HepG2 (cell line): Measurements from ENCODE around the gene CPN1. TPM values are rescaled to one million over a fixed set of nuclear protein-coding genes. Genes with fewer than 3 reads are reported as not detected.

Source experiments
- ADNP ChIP-seq: sonication (generic); formaldehyde crosslinking; IDR thresholded peaks from 2 replicates; pipeline ENCODE4 v1.4.0; 2020; ENCODE audit warnings: missing genetic modification reagents
- AKAP8 ChIP-seq: sonication (generic); formaldehyde crosslinking; IDR thresholded peaks from 2 replicates; pipeline ENCODE4 v1.5.1; 2020; ENCODE audit warnings: mild to moderate bottlenecking, missing genetic modification reagents
- ATF3 ChIP-seq: sonication (generic); formaldehyde crosslinking; IDR thresholded peaks from 2 replicates; pipeline ENCODE4 v1.4.0; 2020; ENCODE audit warnings: missing genetic modification reagents
- CBX5 ChIP-seq: sonication (generic); formaldehyde crosslinking; IDR thresholded peaks from 2 replicates; pipeline ENCODE4 v1.4.0; 2020; ENCODE audit warnings: missing genetic modification reagents, borderline replicate concordance
- DNMT1 ChIP-seq: sonication (generic); formaldehyde crosslinking; IDR thresholded peaks from 2 replicates; pipeline ENCODE4 v1.5.1; 2020; ENCODE audit warnings: mild to moderate bottlenecking, missing genetic modification reagents
- GATAD1 ChIP-seq: IDR thresholded peaks from 2 replicates; pipeline ENCODE4 v1.6.1; 2016; ENCODE audit warnings: missing genetic modification reagents, missing compliant biosample characterization
- GMEB1 ChIP-seq: sonication (generic); formaldehyde crosslinking; IDR thresholded peaks from 2 replicates; pipeline ENCODE4 v1.5.1; 2020; ENCODE audit warnings: missing genetic modification reagents, mild to moderate bottlenecking, borderline replicate concordance
- HINFP ChIP-seq: sonication (generic); formaldehyde crosslinking; IDR thresholded peaks from 2 replicates; pipeline ENCODE4 v1.4.0; 2020; ENCODE audit warnings: low read depth, mild to moderate bottlenecking, missing genetic modification reagents
- KAT2B ChIP-seq: fragments of 150-350 bp; IDR thresholded peaks from 2 replicates; pipeline ENCODE4 v1.6.1; 2014; ENCODE audit warnings: low read depth, low read length, borderline replicate concordance
- NPAS2 ChIP-seq: sonication (generic); formaldehyde crosslinking; IDR thresholded peaks from 2 replicates; pipeline ENCODE4 v1.8.0; 2022; ENCODE audit warnings: mild to moderate bottlenecking, missing genetic modification reagents, borderline replicate concordance
- NR2F6 ChIP-seq, 2 experiments: IDR thresholded peaks; 2 replicates each; pipeline ENCODE4 v1.6.1; 2016; ENCODE audit warnings: antibody characterized with exemption in 1 of 2, mild to moderate bottlenecking in 1 of 2
- SNAPC2 ChIP-seq: sonication (generic); formaldehyde crosslinking; IDR thresholded peaks from 2 replicates; pipeline ENCODE4 v1.8.1; 2022; ENCODE audit warnings: mild to moderate bottlenecking, missing genetic modification reagents
- TAF15 ChIP-seq: fragments of 200-400 bp; formaldehyde crosslinking; IDR thresholded peaks from one replicate; pipeline ENCODE4 v1.6.1; 2018; ENCODE audit warnings: mild to moderate bottlenecking, low read depth, low read length; ENCODE audit not compliant: poor library complexity, severe bottlenecking
- ZBTB7B ChIP-seq: sonication (generic); formaldehyde crosslinking; IDR thresholded peaks from 2 replicates; pipeline ENCODE4 v1.4.0; 2020; ENCODE audit warnings: missing genetic modification reagents
- ZC3H4 ChIP-seq: sonication (generic); formaldehyde crosslinking; IDR thresholded peaks from 2 replicates; pipeline ENCODE4 v1.4.0; 2020; ENCODE audit warnings: missing genetic modification reagents, borderline replicate concordance
- ZNF124 ChIP-seq: sonication (generic); formaldehyde crosslinking; IDR thresholded peaks from 2 replicates; pipeline ENCODE4 v1.4.0; 2020; ENCODE audit warnings: missing genetic modification reagents
- ZNF350 ChIP-seq: sonication (generic); formaldehyde crosslinking; IDR thresholded peaks from 2 replicates; pipeline ENCODE4 v1.4.0; 2020; ENCODE audit warnings: mild to moderate bottlenecking, low read depth, missing genetic modification reagents, borderline replicate concordance
- ZNF574 ChIP-seq: sonication (generic); formaldehyde crosslinking; IDR thresholded peaks from 2 replicates; pipeline ENCODE4 v1.4.0; 2020; ENCODE audit warnings: missing genetic modification reagents
- polyA plus RNA-seq, 8 experiments: library from polyadenylated mRNA; depleted of rRNA in 3 of 8; stranded (reverse) in 7 of 8; unstranded in 1 of 8; fragments of >200 nt; fragmentation: Illumina TruSeq in 4 of 8; extraction: Trizol in 4 of 8; gene quantifications; 2 replicates each; pipeline versions ENCODE4 v1.2.1 to v1.2.3, GENCODE V29; 2011 to 2016; ENCODE audit warnings: low read depth in 4 of 8, missing spikeins in 1 of 8, mixed read lengths in 1 of 8; ENCODE audit not compliant: insufficient read depth in 1 of 8
- total RNA-seq, 5 experiments: library from RNA; depleted of rRNA; stranded (reverse); fragments of >200 nt; fragmentation: Illumina TruSeq; extraction: Trizol; gene quantifications; 2 replicates each; pipeline ENCODE4 v1.2.3, GENCODE V29; 2016; ENCODE audit warnings: low read depth in 1 of 5
- TF ChIP-seq, protein P1 (sequence below): sonication (generic); formaldehyde crosslinking; IDR thresholded peaks from 2 replicates; pipeline ENCODE4 v1.4.0; 2020; ENCODE audit warnings: mild to moderate bottlenecking, missing genetic modification reagents
- TF ChIP-seq, protein P2 (sequence below): IDR thresholded peaks from 2 replicates; pipeline ENCODE4 v1.6.1; 2016

The CPN1 gene
- total and polyA plus RNA-seq, 2 of the 13 experiments (the other 11 are each of a cell fraction or from before 2014, with no cell fraction given) = 17.3 to 35.1 TPM

- TF ChIP-seq GMEB1 (CRISPR knock-in tag) (no peak), HINFP (CRISPR knock-in tag) (peak; percentile 26; the same call in 1 of the 2 replicates), ATF3 (CRISPR knock-in tag) (0 out of 2 replicates have a peak, but pooled peaks have one; percentile 35), SNAPC2 (no peak), DNMT1 (CRISPR knock-in tag) (0 out of 2 replicates have a peak, but pooled peaks have one; percentile 41), ADNP (CRISPR knock-in tag) (peak; percentile 83; the same call in 1 of the 2 replicates), NR2F6 (IDR thresholded peaks at IDR 0.05) (no peak), NR2F6 (CRISPR knock-in tag; IDR thresholded peaks at IDR 0.05) (peak; percentile 16; the same call in 1 of the 2 replicates), ZNF350 (CRISPR knock-in tag) (no peak), ZBTB7B (CRISPR knock-in tag) (peak; percentile 90), AKAP8 (CRISPR knock-in tag) (peak; percentile 53; the same call in 1 of the 2 replicates), GATAD1 (CRISPR knock-in tag) (no peak), ZNF124 (CRISPR knock-in tag) (no peak), TAF15 (no peak), KAT2B (no peak), ZNF574 (0 out of 2 replicates have a peak, but pooled peaks have one; percentile 10), CBX5 (CRISPR knock-in tag) (no peak), NPAS2 (CRISPR knock-in tag) (no peak), ZC3H4 (no peak)
- TF ChIP-seq, protein P1, sequence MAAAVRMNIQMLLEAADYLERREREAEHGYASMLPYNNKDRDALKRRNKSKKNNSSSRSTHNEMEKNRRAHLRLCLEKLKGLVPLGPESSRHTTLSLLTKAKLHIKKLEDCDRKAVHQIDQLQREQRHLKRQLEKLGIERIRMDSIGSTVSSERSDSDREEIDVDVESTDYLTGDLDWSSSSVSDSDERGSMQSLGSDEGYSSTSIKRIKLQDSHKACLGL (CRISPR knock-in tag) = no peak
- TF ChIP-seq, protein P2, sequence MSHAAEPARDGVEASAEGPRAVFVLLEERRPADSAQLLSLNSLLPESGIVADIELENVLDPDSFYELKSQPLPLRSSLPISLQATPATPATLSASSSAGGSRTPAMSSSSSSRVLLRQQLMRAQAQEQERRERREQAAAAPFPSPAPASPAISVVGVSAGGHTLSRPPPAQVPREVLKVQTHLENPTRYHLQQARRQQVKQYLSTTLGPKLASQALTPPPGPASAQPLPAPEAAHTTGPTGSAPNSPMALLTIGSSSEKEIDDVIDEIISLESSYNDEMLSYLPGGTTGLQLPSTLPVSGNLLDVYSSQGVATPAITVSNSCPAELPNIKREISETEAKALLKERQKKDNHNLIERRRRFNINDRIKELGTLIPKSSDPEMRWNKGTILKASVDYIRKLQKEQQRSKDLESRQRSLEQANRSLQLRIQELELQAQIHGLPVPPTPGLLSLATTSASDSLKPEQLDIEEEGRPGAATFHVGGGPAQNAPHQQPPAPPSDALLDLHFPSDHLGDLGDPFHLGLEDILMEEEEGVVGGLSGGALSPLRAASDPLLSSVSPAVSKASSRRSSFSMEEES (CRISPR knock-in tag) = no peak
Observed at GRCh38 chr10:100009793-100010676, 71.6 kb downstream of the CPN1 start, which contains the start of gene DNMBP (continued).
